ENCODE measurements around the gene DDX10. TPM values are rescaled to one million over a fixed set of nuclear protein-coding genes. Genes with fewer than 3 reads are reported as not detected.

DDX10 gene
- total and polyA plus RNA-seq, 2 of the 8 experiments (the other 6 are each of a cell fraction or from before 2014, with no cell fraction given), result 49.2 to 52.2 TPM

GRCh38 chr11:108718466-108718865 lies 53.6 kb downstream of the DDX10 start:
- H3K4me3 ChIP-seq (ENCODE audit: extremely low read depth in 1 of 4, insufficient read depth in 2 of 4, low read depth in 3 of 4, low read length in 4 of 4), result no peak overlapping the region
- H2AFZ ChIP-seq (ENCODE audit: low read length), result no peak overlapping the region
- H2BK120ac ChIP-seq (replicated peaks; ENCODE audit: low read depth, low read length), result no peak overlapping the region
- H3K23me2 ChIP-seq (ENCODE audit: low read depth, low read length), result no peaks in the 10 kb centered on the region; the same call in 1 of the 2 replicates
- no peak overlapping the region for H3K56ac ChIP-seq (replicated peaks; ENCODE audit: insufficient read length, low read depth, low read length)
- no peak overlapping the region for H3K14ac ChIP-seq (ENCODE audit: insufficient read length)
- TF ChIP-seq POLR2A (IDR thresholded peaks at IDR 0.05; ENCODE audit: control extremely low read depth in 1 of 2, low read depth in 2 of 2, low read length in 2 of 2), result no peak
- TF ChIP-seq HDAC6 (IDR thresholded peaks at IDR 0.05; ENCODE audit: low read depth, low read length), result no peak
- no peak for TF ChIP-seq RNF2 (IDR thresholded peaks at IDR 0.05; ENCODE audit: borderline replicate concordance, low read depth, low read length, missing control alignments, poor library complexity, severe bottlenecking)
- H3K4me1 ChIP-seq (replicated peaks in 1 of 4; ENCODE audit: control insufficient read depth in 3 of 4, insufficient read depth in 4 of 4, low read length in 3 of 4), result no peaks in the 10 kb centered on the region
- no peak overlapping the region for H3K4me2 ChIP-seq (ENCODE audit: insufficient read depth in 1 of 2, low read depth in 2 of 2, low read length in 2 of 2)
- H2BK20ac ChIP-seq (ENCODE audit: low read length), result no peak overlapping the region
- no peaks in the 10 kb centered on the region for H3K27me3 ChIP-seq (replicated peaks in 1 of 4; ENCODE audit: control insufficient read depth in 3 of 4, extremely low read depth in 1 of 4, insufficient read depth in 3 of 4, low read length in 3 of 4)
- H3K4ac ChIP-seq (replicated peaks; ENCODE audit: insufficient read length, low read depth, low read length), result no peak overlapping the region
- no peak overlapping the region for H3K27ac ChIP-seq (ENCODE audit: low read depth, low read length)
- no peaks in the 10 kb centered on the region for H3K9me3 ChIP-seq (ENCODE audit: insufficient read depth in 2 of 2, low read depth in 1 of 2, low read length in 1 of 2)
- DNase-seq (ENCODE audit: low read depth in 1 of 2, low spot score in 2 of 2) (no peak), FAIRE-seq (no peak)
- no peaks in the 10 kb centered on the region for H4K20me1 ChIP-seq (replicated peaks in 1 of 2; ENCODE audit: control insufficient read depth in 1 of 2, insufficient read depth in 2 of 2, low read length in 2 of 2)
- no peak overlapping the region for H3K23ac ChIP-seq (ENCODE audit: insufficient read length)
- no peak overlapping the region for H2BK15ac ChIP-seq (ENCODE audit: low read length)
- WGBS, 2 experiments (ENCODE audit: extremely low coverage in 1 of 2, insufficient coverage in 1 of 2, insufficient read length in 1 of 2, insufficient replicate concordance in 2 of 2, low coverage in 1 of 2, low lambda C conversion rate in 2 of 2, missing lambda C conversion rate in 1 of 2), result 92% methylated on average over 2 of the region's 2 CpGs; no CpG with 5 or more reads in 1 of the 2 experiments
- H3K9ac ChIP-seq (replicated peaks in 1 of 4; ENCODE audit: extremely low read depth in 1 of 4, low read depth in 3 of 4, low read length in 3 of 4), result no peak overlapping the region
- H4K91ac ChIP-seq (replicated peaks; ENCODE audit: insufficient read length, low read length), result no peak overlapping the region
- H2BK5ac ChIP-seq (ENCODE audit: low read depth, low read length), result no peak overlapping the region
- no peak overlapping the region for H4K5ac ChIP-seq (ENCODE audit: insufficient read length, low read depth, low read length)
- no peak overlapping the region for H2BK12ac ChIP-seq (ENCODE audit: low read depth, low read length)
- H3K18ac ChIP-seq (ENCODE audit: extremely low read depth, low read length), result no peak overlapping the region
- no peaks in the 10 kb centered on the region for H3K79me2 ChIP-seq (ENCODE audit: control insufficient read depth in 1 of 2, insufficient read depth in 2 of 2, low read length in 2 of 2)
- H2AK5ac ChIP-seq (ENCODE audit: low read depth, low read length), result no peak overlapping the region
- peaks cover 0 to 20% (median 0%) of the 10 kb centered on the region in 4 experiments; a peak in 3 of 8 replicates for H3K36me3 ChIP-seq (ENCODE audit: control insufficient read depth in 2 of 4, insufficient read depth in 4 of 4, low read length in 3 of 4)
- no peaks in the 10 kb centered on the region for H3K79me1 ChIP-seq (ENCODE audit: low read depth, low read length)
- ChIA-PET POLR2A (ENCODE audit: partially characterized antibody) (interaction anchor here (0.6 kb wide), 1 partner anchor 869 kb away, joined by 3 read pairs; no protein-coding TSS in a partner anchor), CTCF (ENCODE audit: partially characterized antibody) (interaction anchor here (0.6 to 0.7 kb wide), 2 partner anchors 20 kb away, joined by 3 read pairs; no protein-coding TSS in a partner anchor)
- no peak overlapping the region for H4K8ac ChIP-seq (ENCODE audit: extremely low read depth, insufficient read depth, low read length)

Measured in H1 (cell line).